ENCODE measurements around the gene UTS2B. TPM values are rescaled to one million over a fixed set of nuclear protein-coding genes. Genes with fewer than 3 reads are reported as not detected.

Gene UTS2B
- polyA plus RNA-seq, 4 donors, result 0.24 to 1.1 (median 1.0) TPM

DNA sequence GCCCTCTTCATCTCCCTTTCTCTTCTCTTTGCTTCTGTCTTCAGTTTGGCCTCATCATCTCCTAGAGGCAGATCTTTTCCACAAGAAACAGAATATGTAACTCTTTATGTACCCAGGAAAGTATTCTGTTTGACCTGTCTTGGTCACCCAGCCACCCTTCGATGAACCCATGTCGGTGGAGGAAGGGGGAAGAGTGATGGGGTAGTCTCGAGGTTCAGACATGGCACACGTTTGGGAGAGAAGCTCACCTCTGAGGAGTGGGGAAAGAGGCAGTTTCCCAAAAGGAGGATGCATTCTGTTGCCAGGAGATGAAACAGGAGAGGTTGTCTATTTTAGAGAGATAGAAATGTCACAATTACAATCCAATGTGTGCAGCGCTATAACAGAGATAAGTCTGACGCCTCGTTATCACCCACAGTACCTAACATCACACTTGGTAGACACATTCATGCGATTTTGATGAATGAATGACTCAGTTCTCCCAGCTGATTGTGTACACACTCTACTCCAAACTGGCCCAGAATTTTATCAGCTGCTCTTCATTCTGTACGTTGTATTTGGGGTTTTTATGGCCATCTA lies 1.9 kb downstream of the UTS2B start:
- DNase-seq (ENCODE audit: low read depth in 4 of 4, low spot score in 3 of 4), result no peak

DNA sequence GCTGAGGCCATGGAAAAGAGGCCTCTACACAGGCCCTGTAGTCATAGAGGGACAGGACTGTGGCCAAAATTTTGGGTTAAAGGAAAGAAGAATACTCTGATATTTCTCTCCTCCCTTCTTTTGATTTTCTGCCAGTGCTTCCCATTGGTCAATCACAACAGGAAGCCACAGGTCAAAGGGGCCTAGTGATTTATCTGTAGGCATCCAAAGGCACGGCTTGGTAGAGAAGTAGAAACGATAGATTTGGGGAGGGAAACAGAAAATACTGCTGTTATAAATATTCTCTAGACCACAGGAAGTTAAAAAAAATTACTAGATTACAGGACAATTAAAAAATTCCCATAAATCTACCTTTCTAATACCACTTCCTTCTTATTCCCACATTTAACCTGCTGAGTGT lies 2.8 kb downstream of the UTS2B start:
- DNase-seq (ENCODE audit: low read depth in 4 of 4, low spot score in 3 of 4), result no peak

DNA sequence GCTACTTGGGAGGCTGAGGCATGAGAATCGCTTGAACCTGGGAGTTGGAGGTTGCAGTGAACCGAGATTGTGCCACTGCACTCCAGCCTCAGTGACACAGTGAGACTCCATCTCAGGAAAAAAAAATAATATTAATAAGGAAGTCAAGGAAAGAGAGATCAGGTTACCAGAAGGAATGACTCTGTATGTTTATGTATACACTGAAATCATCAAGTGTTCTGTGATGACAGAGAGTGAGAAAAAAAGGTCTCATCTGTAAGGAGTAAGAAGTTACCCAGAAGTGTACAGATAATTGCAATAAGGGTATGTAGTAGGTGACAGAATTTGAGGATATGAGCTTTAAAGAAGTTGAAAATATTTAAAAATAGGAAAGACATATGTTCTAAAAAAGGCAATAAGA lies 5.4 kb downstream of the UTS2B start:
- DNase-seq (ENCODE audit: low read depth in 4 of 4, low spot score in 3 of 4), result no peak

DNA sequence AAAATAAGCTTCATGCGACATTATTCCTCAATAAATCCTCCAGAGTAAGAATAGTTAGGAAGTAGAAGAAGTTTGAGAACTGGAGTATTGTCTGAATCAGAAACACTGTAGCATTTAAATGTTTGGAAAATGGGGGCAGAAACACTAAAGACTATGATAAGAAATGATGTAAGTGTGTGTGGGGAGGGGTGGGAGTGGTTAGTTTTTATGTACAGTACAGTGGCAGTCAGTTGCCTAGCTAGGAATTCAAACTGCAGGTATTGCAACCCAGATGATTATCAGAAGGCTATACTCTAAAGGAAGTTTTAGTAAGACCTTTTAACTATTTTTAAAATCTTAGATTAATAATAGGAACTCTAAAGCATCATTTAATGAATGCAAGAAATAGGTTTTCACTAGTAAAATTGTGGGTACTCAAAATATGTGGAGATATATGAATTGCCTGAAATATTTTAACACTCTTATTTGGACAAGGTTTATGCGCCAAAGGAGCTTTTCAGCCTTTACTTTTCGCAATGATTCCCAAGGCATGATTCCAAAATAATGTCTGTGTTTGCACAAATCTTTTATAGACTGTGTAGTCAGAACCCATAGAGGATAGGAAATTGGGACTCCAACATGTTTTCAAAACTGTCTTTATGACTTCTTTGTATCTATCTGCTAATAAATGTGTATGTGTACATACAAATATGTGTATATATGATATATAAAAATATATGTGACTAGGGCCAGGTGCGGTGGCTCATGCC lies 9.1 kb downstream of the UTS2B start:
- DNase-seq (ENCODE audit: low read depth in 4 of 4, low spot score in 3 of 4), result no peak

DNA sequence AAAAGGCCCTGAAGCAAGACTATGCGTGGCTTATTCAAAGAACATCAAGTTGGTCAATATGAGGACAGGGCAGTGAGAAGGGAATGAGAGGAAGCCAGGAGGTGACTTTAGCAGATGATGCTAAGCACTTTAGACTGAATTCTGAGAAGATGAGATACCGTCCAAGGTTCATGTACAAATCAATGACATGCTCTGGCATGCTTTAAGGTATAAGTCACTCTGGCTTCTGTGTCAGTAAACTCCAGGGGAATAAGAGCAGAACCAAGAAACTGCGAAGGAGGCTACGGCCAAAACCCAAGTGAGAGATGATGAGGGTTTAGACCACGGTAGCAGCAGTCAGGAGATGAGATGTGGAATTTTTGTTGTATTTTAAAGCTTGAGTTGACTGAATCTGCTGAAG lies 10.0 kb downstream of the UTS2B start:
- no peak for DNase-seq (ENCODE audit: low read depth in 4 of 4, low spot score in 3 of 4)

DNA sequence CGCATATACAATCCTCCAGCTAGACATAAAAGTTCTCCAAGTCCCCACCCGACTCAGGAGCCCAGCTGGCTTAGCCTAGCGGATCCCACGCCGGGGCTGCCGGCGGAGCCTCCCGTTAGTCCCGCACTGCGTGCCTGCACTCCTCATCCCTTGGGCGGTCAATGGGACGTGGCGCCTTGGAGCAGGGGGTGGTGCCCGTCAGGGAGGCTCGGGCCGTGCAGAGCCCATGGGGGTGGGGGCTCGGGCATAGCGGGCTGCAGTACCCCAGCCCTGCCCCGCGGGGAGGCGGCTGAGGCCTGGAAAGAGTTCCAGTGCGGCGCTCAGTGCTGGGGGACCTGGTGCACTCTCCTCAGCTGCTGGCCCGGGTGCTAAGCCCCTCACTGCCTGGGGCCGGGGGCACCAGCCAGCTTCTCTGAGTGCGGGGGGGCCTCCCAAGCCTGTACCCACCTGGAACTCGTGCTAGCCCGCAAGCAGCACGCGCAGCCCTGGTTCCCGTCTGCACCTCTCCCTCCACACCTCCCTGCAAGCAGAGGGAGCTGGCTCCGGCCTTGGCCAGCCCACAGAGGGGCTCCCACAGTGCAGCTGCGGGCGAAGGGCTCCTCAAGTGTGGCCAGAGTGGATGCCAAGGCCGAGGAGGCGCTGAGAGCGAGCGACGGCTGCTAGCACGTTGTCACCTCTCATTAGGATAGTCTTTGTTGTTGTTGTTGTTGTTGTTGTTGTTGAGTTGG lies 13.3 kb downstream of the UTS2B start:
- no peak for DNase-seq (ENCODE audit: low read depth in 4 of 4, low spot score in 3 of 4)

DNA sequence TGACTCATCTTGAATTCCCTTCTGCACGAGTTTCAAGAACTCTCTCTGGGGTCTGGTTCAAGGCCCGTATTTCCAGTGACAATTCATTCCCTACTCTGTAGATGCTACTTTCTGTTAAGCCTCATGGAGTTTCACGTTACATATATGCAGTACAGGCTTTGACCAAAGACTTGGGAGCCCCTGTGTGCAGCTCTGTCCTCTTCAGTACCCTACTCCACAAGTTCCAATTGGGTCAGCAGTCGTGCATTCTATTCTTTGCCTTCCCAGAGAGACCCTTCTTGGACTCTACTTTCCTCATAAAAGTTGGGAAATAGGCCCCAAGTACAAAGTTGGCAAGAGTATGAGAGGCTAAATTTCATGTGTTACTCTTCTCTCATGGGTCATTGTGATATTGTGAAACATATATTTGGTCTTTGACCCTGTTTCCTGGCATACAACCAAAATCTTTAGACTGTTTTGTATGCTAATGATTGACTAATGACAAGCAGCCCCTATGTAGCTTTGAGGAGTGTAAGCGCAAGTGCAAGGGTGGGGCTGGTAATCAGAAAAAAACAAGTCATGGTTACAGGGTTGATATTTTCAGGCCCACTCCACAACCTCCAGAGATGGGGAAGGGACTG lies 16.1 kb downstream of the UTS2B start:
- no peak for DNase-seq (ENCODE audit: low read depth in 4 of 4, low spot score in 3 of 4)

DNA sequence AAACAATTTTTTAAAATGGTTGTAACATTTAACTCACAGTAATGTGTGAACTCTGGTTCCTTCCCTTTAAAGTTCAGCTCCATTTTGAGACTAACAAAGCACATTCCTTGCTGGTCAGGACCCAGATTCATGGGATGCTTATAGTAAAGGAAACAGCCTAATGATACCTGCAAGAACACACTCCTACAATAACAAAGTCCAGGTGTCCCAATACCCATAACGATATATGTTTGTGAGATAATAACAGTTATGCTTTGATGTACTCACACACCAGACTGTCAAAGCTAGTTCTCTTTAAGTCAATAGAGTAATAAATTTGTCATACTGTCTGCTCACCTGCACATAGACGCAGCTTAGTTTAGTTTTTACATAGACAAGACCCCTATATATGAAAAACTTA lies 17.0 kb downstream of the UTS2B start:
- no peak for DNase-seq (ENCODE audit: low read depth in 4 of 4, low spot score in 3 of 4)

DNA sequence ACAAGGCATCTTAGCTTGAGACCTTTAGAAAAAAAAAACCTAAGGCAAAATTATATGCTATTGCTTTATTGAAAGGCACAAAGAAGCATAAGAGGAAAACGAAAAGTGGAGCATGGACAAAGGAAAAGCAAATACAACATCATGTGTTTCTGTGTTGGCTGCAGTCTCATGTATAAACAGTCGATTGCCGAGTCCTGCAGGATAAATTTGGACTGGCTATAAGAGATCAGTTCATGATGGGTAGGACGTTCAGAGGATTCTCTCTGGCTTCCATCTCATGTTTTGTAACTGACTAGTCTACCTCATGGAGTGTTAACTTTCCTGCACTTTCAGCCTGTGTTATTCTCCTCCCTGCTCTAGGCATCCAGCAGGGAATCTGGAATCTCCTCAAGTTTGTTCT lies 23.0 kb downstream of the UTS2B start:
- no peak for DNase-seq (ENCODE audit: low read depth in 4 of 4, low spot score in 3 of 4)

DNA sequence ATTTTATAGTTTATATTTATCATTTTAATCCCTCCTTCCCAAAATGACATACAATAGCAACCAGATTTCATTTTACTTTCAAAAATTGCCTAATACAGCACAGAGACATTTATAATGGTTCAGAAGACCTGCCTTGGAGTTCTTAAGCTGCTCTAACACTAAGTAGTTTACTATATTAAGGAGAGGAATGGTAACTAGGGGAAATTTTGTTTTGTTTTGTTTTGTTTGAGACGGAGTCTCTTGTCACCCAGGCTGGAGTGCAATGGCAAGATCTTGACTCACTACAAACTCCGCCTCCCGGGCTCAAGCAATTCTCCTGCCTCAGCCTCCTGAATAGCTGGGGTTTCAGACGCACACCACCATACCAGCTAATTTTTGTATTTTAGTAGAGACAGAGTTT lies 23.9 kb downstream of the UTS2B start:
- DNase-seq (ENCODE audit: low read depth in 4 of 4, low spot score in 3 of 4), result no peak

DNA sequence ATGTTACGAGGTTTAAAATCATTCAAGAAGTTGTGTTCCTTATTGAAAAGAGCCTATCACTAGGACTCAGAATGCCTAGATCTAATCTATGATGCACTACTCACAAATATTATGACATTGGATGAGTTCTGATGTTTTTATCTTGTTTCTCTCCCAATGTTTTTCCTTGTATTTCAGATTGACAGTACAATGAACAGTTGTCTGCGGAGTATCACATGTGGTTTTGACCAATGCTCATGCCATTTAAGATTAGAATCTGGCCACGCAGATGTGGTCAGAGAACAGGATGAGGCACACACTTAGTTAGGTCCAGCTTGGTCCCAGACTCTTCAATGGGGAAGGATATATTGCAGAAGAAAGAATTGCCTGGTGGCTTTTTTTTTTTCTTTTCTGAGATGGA lies 26.7 kb downstream of the UTS2B start:
- DNase-seq (ENCODE audit: low read depth in 4 of 4, low spot score in 3 of 4), result no peak

DNA sequence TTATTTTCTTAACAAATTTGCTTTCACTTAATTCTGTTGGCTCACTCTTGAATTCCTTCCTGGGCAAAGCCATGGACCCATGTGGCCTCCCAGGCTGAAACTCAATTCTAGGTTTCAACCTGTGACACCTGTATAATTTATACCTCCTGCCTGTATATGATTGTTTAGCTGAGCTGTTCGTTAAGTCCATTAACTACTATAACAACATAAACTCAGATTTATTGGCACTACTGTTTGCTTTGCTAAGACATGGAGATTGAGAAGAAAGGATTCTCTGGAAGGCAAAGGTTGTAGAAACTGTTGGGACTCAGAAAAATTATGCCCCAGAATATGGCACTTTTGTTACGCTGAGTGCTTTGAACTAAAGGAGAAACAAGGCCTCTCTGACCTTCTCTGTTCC lies 27.9 kb downstream of the UTS2B start:
- no peak for DNase-seq (ENCODE audit: low read depth in 4 of 4, low spot score in 3 of 4)

DNA sequence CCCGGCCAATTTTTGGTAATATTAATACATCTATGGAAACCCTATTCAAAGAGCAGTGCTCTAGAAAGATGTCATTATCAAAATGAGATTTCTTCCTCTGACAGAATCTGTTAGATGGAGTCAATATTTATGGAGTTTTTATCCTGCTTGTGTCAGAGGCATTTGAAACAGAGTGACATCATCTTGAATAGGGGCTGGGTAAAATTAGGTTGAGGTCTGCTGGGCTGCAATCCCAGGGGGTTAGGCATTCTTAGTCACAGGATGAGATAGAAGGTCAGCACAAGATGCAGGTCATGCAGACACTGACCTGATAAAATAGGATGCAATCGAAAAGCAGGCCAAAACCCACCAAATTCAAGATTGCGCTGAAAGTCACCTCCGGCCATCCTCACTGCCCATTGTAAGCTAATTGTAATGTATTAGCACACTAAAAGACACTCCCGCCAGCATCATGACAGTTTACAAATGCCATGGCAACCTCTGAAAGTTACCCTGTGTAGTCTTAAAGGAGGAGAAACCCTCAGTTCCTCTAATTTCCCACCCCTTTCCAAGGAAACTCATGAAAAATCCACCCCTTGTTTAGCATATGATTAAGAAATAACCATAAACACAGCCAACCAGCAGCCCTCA lies 28.4 kb downstream of the UTS2B start:
- DNase-seq (ENCODE audit: low read depth in 4 of 4, low spot score in 3 of 4), result no peak

DNA sequence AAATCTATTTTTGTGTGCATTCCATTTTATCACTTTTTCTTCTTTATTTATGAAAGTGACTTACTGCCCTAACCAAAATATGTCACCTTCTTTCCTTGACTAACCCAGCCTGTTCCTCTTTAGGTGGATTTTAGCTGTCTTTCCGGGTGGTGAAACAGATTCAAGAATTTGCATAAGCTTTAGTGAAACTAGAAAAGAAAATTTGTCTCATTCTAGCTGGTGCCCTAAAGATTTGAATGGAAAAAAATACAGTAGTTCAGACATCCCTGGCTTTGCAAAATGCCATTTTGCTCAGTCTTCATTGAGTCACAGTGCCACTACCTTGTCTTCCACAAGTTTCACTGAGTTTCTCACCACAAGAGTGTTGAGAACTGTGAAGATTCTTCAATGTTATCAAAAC lies 29.3 kb downstream of the UTS2B start:
- DNase-seq (ENCODE audit: low read depth in 4 of 4, low spot score in 3 of 4), result no peak

DNA sequence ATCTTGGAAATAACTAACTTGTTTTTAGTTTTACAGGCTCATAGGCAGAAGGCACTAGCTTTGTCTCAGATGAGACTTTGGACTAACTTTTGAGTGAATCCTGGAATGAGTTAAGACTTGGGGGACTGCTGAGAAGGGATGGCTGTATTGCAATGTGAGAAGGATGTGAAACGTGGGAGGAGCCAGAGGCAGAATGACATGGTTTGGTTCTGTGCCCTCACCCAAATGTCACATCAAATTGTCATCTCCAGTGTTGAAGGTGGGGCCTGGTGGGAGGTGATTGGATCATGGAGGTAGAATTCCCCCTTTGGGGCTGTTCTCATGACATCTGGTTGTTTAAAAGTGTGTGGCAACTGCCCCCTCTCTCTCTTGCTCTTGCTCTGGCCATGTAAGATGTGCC lies 29.9 kb downstream of the UTS2B start:
- no peak for DNase-seq (ENCODE audit: low read depth in 4 of 4, low spot score in 3 of 4)

DNA sequence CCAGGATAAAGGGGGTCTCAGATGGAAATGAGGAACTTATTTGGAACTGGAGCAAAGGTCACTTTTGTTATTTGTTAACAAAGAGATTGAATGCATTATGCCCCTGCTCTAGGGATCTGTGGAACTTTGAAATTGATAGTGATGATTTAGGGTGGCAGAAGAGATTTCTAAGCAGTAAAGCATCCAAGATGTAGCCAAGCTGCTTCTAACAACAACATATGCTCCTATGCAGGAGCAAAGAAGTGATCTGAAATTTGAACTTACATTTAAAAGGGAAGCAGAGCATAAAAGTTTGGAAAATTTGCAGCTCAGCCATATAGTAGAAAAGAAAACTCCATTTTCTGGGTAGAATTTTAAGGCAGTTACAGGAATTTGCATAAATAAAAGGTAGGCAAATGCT lies 31.5 kb downstream of the UTS2B start:
- DNase-seq (ENCODE audit: low read depth in 4 of 4, low spot score in 3 of 4), result no peak

DNA sequence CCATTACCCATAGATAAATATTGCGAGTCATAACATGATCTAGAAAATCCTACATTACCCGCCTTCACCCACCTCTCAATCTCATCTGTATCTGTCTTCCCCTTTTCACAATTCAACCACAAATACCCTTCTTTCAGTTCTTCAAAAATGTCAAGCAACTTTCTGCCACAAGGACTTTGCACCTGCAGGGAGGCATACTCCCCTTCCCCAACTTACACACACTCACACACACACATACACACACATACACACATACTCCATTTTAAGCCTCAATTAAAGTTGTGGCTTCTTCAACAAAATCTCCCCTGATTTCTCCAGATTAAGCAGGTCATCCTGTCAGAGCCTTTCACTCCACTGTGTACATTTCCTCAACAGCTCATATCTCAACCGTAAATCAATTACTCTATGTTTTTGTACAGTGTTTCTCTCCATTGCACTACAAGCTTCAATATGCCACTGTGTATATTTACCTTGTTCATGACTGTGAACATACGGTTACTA lies 34.2 kb downstream of the UTS2B start:
- no peak for DNase-seq (ENCODE audit: low read depth in 4 of 4, low spot score in 3 of 4)

DNA sequence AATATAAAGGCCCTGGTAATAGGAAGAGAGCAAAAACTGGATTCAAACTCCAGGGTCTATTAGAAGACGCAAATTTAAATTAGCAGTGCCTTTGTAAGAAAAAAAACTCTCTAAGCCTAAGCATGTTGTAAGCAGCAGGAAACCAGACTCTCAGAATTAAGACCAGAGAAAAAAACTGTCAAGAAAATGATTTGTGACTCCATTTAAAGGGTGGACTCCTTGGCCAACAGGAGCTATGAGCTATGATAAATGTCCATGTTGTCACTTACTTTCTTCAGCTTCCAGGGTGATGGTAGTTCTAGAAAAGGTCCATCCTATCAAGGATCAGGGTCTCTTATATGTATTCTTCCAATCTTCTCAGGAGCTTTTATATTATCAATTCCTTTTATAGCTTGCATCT lies 36.0 kb downstream of the UTS2B start:
- DNase-seq (ENCODE audit: low read depth in 4 of 4, low spot score in 3 of 4), result no peak

DNA sequence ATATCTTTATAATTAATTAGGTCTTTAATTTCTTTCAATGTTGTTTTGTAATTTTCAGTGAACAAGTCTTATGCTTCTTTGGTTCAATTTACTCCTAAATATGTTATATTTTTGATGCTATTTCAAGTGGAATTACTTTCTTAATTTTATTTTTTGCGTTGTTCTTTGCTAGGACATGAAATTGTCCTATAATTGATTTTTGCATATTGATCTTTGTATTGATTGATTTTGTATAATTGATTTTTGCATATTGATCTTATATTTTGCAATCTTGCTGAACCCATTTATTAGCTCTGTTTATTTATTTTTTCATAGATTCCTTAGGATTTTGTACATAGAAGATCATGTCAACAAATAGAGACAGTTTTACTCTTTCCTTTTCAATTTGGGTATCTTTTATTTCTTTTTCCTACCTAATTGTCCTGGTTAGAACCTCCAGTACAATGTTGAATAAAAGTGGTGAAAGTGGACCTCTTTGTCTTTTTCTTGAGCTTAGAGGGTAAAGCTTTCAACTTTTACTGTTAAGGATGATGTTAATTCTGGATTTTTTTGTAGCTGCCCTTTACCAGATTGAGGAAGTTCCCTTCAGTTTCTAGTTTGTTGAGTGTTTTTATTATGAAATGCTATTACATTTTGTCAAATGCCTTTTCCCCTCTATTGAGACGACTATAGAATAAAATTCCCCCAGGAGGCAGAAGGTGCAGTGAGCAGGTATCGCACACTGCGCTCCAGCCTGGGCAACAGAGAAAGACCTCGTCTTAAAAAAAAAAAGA lies 37.9 kb downstream of the UTS2B start:
- no peak for DNase-seq (ENCODE audit: low read depth in 4 of 4, low spot score in 3 of 4)

DNA sequence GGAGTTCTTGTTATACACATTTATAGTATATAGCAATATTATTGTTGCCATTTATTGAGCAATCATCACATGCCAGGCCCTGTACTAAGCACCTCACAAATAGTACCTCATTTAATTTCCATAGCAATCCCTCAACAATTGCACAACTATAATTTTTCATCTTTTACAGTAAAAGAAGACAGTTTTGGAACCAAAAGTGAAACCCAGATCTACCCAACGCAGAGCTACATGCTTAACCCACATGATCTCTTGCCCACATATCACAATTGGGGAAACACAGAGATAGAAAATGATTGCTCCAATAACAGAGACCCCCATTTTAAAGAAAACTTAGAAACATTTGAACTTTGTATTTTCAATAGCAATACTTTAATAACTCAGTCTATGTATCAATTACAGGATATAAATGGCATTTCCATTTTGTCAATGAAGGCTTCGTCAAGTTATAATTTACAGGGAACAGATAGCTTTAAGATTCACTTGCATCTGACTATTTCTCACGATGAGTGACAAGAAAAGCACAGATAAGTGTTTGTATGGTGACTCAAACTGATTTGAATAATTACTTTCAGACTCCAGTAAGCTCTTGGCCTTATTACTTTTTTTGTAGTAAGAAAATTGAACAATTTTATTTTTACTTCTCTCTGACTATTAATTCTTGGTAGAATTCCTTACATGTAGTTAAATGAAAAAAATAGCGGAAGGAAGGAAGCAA lies 39.9 kb downstream of the UTS2B start:
- DNase-seq (ENCODE audit: low read depth in 4 of 4, low spot score in 3 of 4), result no peak

All from right renal pelvis (tissue), 4 donors.